Progenitor cell of endocrine pancreas (in vitro differentiated cells): ENCODE results near the gene COPB2. TPM values are rescaled to one million over a fixed set of nuclear protein-coding genes. Genes with fewer than 3 reads are reported as not detected.

Experiments used
- DNase-seq: peaks from one replicate; pipeline ENCODE4 v3.0.0; 2021; ENCODE audit warnings: low spot score; ENCODE audit not compliant: unreplicated experiment
- H3K27ac Mint-ChIP-seq: 2 replicates; pipeline ENCODE4 v1.8.0; 2021; ENCODE audit warnings: mild to moderate bottlenecking, moderate library complexity, mixed read lengths
- H3K27me3 Mint-ChIP-seq: 2 replicates; pipeline ENCODE4 v1.8.0; 2021; ENCODE audit warnings: mixed read lengths
- H3K36me3 Mint-ChIP-seq: 2 replicates; pipeline ENCODE4 v1.8.0; 2022; ENCODE audit warnings: mixed read lengths; ENCODE audit not compliant: insufficient read depth
- H3K4me1 Mint-ChIP-seq: 2 replicates; pipeline ENCODE4 v1.8.0; 2021; ENCODE audit warnings: low read depth, mixed read lengths
- H3K4me3 Mint-ChIP-seq: 2 replicates; pipeline ENCODE4 v1.8.0; 2021; ENCODE audit warnings: low read depth, mild to moderate bottlenecking, moderate library complexity, mixed read lengths
- H3K9me3 Mint-ChIP-seq: 2 replicates; pipeline ENCODE4 v1.8.0; 2021; ENCODE audit warnings: low read depth, mixed read lengths
- total RNA-seq: library from RNA; stranded (reverse); gene quantifications from 2 replicates; pipeline ENCODE4 v1.2.1, GENCODE V29; 2021
- TF ChIP-seq, protein P1 (sequence below): fragments of 200-600 bp; sonication (generic); IDR thresholded peaks from one replicate; pipeline ENCODE4 v1.5.0; 2021; ENCODE audit warnings: antibody characterized with exemption, mild to moderate bottlenecking; ENCODE audit not compliant: unreplicated experiment

Gene COPB2
- total RNA-seq, 1 donor from 2014 or later: 113 TPM

DNA sequence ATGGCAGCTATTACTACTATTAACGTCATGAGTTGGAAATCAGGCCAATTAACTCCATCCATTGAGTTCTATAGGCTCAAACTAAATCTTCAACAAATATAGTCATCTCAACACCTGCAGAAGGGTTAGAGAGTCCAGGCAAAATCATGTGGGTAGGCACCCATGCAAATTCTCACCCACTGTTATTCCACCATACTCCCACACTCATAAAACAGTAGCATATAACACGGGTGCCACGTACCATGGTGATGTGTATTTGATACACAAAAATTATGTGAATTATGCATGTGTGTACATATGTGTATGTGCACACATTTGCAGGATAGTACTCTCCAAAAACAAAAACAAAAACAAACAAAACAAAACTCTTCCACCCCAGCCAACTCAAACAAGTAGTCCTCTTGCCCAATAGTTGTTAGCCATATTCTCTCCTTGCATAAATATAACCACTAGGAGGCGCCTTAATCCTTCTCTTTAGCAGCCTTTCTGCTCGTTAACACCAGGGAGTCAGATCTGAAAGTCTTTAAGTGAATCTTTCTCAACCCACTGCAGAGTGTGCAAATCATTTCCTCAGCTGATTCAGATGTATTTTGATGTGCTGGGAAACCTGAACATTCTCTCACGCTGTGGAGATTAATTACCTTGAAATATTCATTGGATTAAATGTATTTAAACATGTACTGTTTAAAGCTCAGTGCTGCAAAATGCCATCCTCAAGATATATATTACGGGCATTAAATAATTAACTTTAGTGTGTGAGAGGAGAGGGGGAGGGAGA is 38.0 kb upstream of the COPB2 start:
- no peak overlapping the region for H3K27ac Mint-ChIP-seq
- H3K9me3 Mint-ChIP-seq: no peaks in the 10 kb centered on the region
- TF ChIP-seq, protein P1, sequence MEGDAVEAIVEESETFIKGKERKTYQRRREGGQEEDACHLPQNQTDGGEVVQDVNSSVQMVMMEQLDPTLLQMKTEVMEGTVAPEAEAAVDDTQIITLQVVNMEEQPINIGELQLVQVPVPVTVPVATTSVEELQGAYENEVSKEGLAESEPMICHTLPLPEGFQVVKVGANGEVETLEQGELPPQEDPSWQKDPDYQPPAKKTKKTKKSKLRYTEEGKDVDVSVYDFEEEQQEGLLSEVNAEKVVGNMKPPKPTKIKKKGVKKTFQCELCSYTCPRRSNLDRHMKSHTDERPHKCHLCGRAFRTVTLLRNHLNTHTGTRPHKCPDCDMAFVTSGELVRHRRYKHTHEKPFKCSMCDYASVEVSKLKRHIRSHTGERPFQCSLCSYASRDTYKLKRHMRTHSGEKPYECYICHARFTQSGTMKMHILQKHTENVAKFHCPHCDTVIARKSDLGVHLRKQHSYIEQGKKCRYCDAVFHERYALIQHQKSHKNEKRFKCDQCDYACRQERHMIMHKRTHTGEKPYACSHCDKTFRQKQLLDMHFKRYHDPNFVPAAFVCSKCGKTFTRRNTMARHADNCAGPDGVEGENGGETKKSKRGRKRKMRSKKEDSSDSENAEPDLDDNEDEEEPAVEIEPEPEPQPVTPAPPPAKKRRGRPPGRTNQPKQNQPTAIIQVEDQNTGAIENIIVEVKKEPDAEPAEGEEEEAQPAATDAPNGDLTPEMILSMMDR: peak; percentile 94
- no peak overlapping the region for H3K4me3 Mint-ChIP-seq
- no peaks in the 10 kb centered on the region for H3K27me3 Mint-ChIP-seq
- H3K36me3 Mint-ChIP-seq: peaks cover 11% of the 10 kb centered on the region
- DNase-seq: no peak
- H3K4me1 Mint-ChIP-seq: no peaks in the 10 kb centered on the region

DNA sequence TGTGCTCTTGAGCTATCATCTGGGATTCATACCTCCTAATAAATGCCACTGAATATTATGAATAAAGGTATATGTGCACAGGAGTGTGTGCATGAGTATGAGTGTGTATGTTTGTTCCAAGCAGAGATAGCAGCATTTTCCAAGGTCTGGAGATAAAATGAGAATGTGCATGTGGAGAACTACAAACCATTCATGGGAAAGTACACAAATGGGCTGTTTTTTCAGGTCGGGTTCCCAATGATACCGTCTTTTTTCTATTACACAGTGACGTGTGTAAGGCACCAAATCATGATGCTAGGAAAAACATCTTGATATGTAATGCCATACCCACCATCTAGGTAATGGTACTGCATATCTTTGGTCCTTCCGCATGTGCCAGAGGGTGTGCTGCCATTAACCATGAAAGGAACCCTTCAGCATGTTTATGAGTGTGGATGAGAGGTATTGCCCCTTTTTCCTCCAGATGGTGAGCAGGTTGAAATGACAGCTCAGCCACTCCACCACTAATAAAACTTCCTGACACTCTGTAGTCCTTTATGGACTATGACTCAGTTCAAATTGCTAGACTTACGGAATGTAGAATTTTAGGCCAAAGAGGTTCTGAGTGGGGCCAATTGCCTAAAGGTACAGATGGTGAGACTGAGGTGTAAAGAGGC is 36.4 kb upstream of the COPB2 start:
- H3K4me1 Mint-ChIP-seq: no peaks in the 10 kb centered on the region
- H3K27me3 Mint-ChIP-seq: no peaks in the 10 kb centered on the region
- no peak overlapping the region for H3K27ac Mint-ChIP-seq
- no peak for DNase-seq
- TF ChIP-seq, protein P1: no peak
- no peaks in the 10 kb centered on the region for H3K9me3 Mint-ChIP-seq
- H3K4me3 Mint-ChIP-seq: no peak overlapping the region
- peaks cover 9% of the 10 kb centered on the region for H3K36me3 Mint-ChIP-seq

DNA sequence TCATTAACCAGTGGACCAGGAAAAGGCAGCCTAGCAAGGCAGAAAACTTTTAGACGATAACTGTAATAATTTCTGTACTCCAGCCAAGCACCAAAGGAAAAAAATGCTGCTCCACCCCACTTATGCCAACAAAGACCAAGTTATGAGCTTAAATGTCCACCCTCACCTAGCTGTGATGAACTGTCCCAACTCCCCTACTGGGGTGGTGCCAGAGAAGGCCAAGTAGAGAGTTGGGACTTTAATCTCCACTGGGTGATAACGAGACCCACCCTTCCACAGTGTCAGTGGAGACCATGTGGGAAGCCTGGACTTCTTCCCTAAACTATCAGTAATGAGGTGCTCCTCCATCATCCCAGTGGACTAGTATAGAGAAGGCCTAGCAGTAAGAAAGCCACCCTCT is 33.8 kb upstream of the COPB2 start:
- Mint-ChIP-seq H3K27ac (no peak overlapping the region), H3K4me3 (no peak overlapping the region), H3K4me1 (no peaks in the 10 kb centered on the region), H3K36me3 (peaks cover 9% of the 10 kb centered on the region), H3K9me3 (no peaks in the 10 kb centered on the region), H3K27me3 (no peaks in the 10 kb centered on the region)
- TF ChIP-seq, protein P1: no peak
- no peak for DNase-seq

DNA sequence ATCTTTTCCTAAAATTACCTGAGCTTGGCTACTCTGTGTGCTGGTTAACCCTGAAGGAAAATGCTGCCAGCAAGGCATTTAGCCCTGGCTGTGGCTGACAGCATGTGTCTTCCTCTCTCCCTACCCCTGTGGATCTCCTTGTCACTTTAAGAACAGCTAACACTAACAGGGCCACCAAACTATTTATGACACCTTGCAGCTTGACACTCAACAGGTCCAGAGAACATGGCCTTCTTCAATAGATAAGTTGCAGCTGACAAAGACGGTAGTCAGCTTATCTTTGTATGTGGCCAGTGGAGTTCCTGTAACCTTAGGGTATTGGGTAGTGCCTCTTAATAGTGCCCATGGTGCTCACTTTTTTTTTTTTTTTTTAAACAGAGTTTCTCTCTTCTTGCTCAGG is 32.0 kb upstream of the COPB2 start:
- peaks cover 7% of the 10 kb centered on the region for H3K9me3 Mint-ChIP-seq
- H3K27ac Mint-ChIP-seq: no peak overlapping the region
- no peak for DNase-seq
- no peak overlapping the region for H3K4me3 Mint-ChIP-seq
- peaks cover 9% of the 10 kb centered on the region for H3K36me3 Mint-ChIP-seq
- TF ChIP-seq, protein P1: no peak
- no peaks in the 10 kb centered on the region for H3K4me1 Mint-ChIP-seq
- H3K27me3 Mint-ChIP-seq: no peaks in the 10 kb centered on the region

DNA sequence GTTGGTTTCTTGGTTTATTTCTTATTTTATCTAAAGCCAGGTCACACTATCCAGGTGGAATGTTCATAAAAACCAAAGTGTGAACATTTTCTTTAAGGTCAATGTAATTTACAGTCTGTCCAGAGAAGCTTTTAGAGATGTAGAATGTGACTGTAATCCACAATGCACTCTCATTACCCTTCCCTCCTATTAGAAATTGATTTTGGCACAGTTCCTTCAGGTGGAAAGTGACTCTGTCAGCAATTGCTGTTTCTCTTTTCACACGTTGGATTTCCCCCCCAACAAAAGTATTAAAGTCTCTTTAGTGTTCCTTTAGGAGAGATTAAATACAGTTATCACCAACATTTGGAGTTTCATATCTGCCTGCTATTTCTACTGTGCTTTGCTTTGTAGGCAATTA is 31.6 kb upstream of the COPB2 start:
- H3K4me3 Mint-ChIP-seq: no peak overlapping the region
- peaks cover 11% of the 10 kb centered on the region for H3K9me3 Mint-ChIP-seq
- no peaks in the 10 kb centered on the region for H3K4me1 Mint-ChIP-seq
- peaks cover 10% of the 10 kb centered on the region for H3K36me3 Mint-ChIP-seq
- no peak overlapping the region for H3K27ac Mint-ChIP-seq
- DNase-seq: no peak
- H3K27me3 Mint-ChIP-seq: no peaks in the 10 kb centered on the region
- TF ChIP-seq, protein P1: no peak
